Endothelial cell of umbilical vein (primary cell): ENCODE data around the gene TRDMT1. TPM values are rescaled to one million over a fixed set of nuclear protein-coding genes. Genes with fewer than 3 reads are reported as not detected.

ENCODE experiments used
- BruUV-seq: library from RNA; stranded (reverse); fragments of 400-500 nt; replicated peaks from 2 replicates; lab custom pipeline; 2021; lab: Mats Ljungman, UMichigan
- CTCF ChIA-PET: fragments of 300-600, 350-600 bp; sonication (Branson Sonifier 250); formaldehyde crosslinking; loops from one replicate; lab custom pipeline; 2021; ENCODE audit warnings: antibody characterized with exemption, inconsistent platforms; lab: Charles Lee
- POLR2A ChIA-PET: fragments of 300-600, 350-600 bp; sonication (Branson Sonifier 250); formaldehyde crosslinking; loops from one replicate; lab custom pipeline; 2021; ENCODE audit warnings: antibody characterized with exemption, inconsistent platforms; lab: Charles Lee
- DNase-seq: peaks from one replicate; pipeline ENCODE4 v3.0.0-alpha.2; 2011; ENCODE audit warnings: low read depth, low spot score
- FAIRE-seq: peaks from 2 replicates; lab custom pipeline; 2011; peaks lifted over from hg19 to GRCh38; lab: Jason Lieb, UNC
- H2AFZ ChIP-seq: 2 replicates; pipeline ENCODE4 v1.6.0; 2012; ENCODE audit warnings: low read depth, low read length, control low read depth, inconsistent platforms
- H3K27ac ChIP-seq: 2 replicates; pipeline ENCODE4 v1.5.1; 2011; ENCODE audit warnings: low read depth, mild to moderate bottlenecking, control low read depth, low read length, moderate library complexity; ENCODE audit not compliant: insufficient read depth
- H3K27me3 ChIP-seq, 2 experiments: 2 replicates each; pipeline versions ENCODE4 v1.6.0 to v1.6.1; 2011; ENCODE audit warnings: low read length in 2 of 2, mixed read lengths in 1 of 2; ENCODE audit not compliant: control insufficient read depth in 2 of 2, insufficient read depth in 2 of 2
- H3K36me3 ChIP-seq, 2 experiments: 2 replicates in 1 of 2; 3 replicates in 1 of 2; pipeline ENCODE4 v1.5.1; 2011; ENCODE audit warnings: low read length in 2 of 2, mild to moderate bottlenecking in 1 of 2, moderate library complexity in 1 of 2; ENCODE audit not compliant: control insufficient read depth in 2 of 2, insufficient read depth in 2 of 2; ENCODE audit errors: extremely low read depth in 1 of 2
- H3K4me1 ChIP-seq: 3 replicates; pipeline ENCODE4 v1.5.1; 2011; ENCODE audit warnings: mild to moderate bottlenecking, low read length; ENCODE audit not compliant: control insufficient read depth, insufficient read depth; ENCODE audit errors: extremely low read depth
- H3K4me2 ChIP-seq: 2 replicates; pipeline ENCODE4 v1.6.1; 2011; ENCODE audit warnings: low read length, control low read depth, mixed read lengths; ENCODE audit not compliant: insufficient read depth
- H3K4me3 ChIP-seq, 3 experiments: fragments of 200-600 bp in 1 of 3; sonication (generic), shearing (Covaris generic) in 1 of 3; replicated peaks in 1 of 3; 2 replicates each; pipeline ENCODE4 v1.5.1; 2011 to 2016; ENCODE audit warnings: control low read depth in 3 of 3, low read length in 3 of 3, mild to moderate bottlenecking in 2 of 3, inconsistent platforms in 1 of 3, low read depth in 1 of 3, moderate library complexity in 1 of 3; ENCODE audit not compliant: insufficient read depth in 1 of 3
- H3K79me2 ChIP-seq: 2 replicates; pipeline ENCODE4 v1.6.0; 2012; ENCODE audit warnings: low read length, inconsistent platforms; ENCODE audit not compliant: control insufficient read depth, insufficient read depth
- H3K9ac ChIP-seq: replicated peaks from 2 replicates; pipeline ENCODE3; 2011; ENCODE audit warnings: low read length, control low read depth; ENCODE audit not compliant: insufficient read depth; ENCODE audit errors: extremely low read depth
- H3K9me1 ChIP-seq: replicated peaks from 3 replicates; pipeline ENCODE4 v1.6.0; 2011; ENCODE audit warnings: mild to moderate bottlenecking, low read length; ENCODE audit not compliant: control insufficient read depth, insufficient read depth; ENCODE audit errors: extremely low read depth
- H3K9me3 ChIP-seq: replicated peaks from 2 replicates; pipeline ENCODE4 v1.5.1; 2012; ENCODE audit warnings: low read length, inconsistent platforms; ENCODE audit not compliant: control insufficient read depth, insufficient read depth
- H4K20me1 ChIP-seq: replicated peaks from 2 replicates; pipeline ENCODE3; 2011; ENCODE audit warnings: mild to moderate bottlenecking, low read length; ENCODE audit not compliant: control insufficient read depth, insufficient read depth; ENCODE audit errors: extremely low read depth
- EZH2 ChIP-seq: IDR thresholded peaks from 2 replicates; pipeline ENCODE4 v1.6.1; 2012; ENCODE audit warnings: borderline replicate concordance, low read depth, mild to moderate bottlenecking, moderate library complexity, low read length, inconsistent platforms; ENCODE audit not compliant: severe bottlenecking
- FOS ChIP-seq: IDR thresholded peaks from 2 replicates; pipeline ENCODE4 v1.6.1; 2011; ENCODE audit warnings: mild to moderate bottlenecking, low read length, moderate library complexity, borderline replicate concordance; ENCODE audit not compliant: insufficient read depth
- GATA2 ChIP-seq: IDR thresholded peaks from 2 replicates; pipeline ENCODE4 v1.7.0; 2011; ENCODE audit warnings: low read depth, mild to moderate bottlenecking, moderate library complexity, mixed read lengths, low read length; ENCODE audit not compliant: insufficient read length, insufficient read depth
- JUN ChIP-seq: IDR thresholded peaks from 2 replicates; pipeline ENCODE4 v1.6.1; 2011; ENCODE audit warnings: borderline replicate concordance, low read depth; ENCODE audit not compliant: insufficient read length, insufficient read depth
- MYC ChIP-seq: IDR thresholded peaks from one replicate; pipeline ENCODE4 v1.6.1; 2011; ENCODE audit warnings: mild to moderate bottlenecking, low read depth, low read length
- POLR2A ChIP-seq: IDR thresholded peaks from 2 replicates; pipeline ENCODE4 v1.6.1; 2012; ENCODE audit warnings: low read depth, mild to moderate bottlenecking, control low read depth, low read length
- POLR2AphosphoS5 ChIP-seq: IDR thresholded peaks from 2 replicates; pipeline ENCODE4 v1.6.1; 2012; ENCODE audit warnings: low read depth, mild to moderate bottlenecking, control low read depth, low read length, moderate library complexity; ENCODE audit not compliant: insufficient read depth
- dilution Hi-C: fragments of 300-500 bp; cut with MboI; formaldehyde crosslinking; loops from one replicate; pipeline ENCODE4 v1.15.0; 2019; ENCODE audit warnings: low sequenced_read_pairs; ENCODE audit not compliant: extremely low pct_ligation_motif_present
- intact Hi-C: fragments of 100-400 bp; cut with micrococcal nuclease; formaldehyde crosslinking; loops from one replicate; pipeline ENCODE4 v1.10.0; 2022
- polyA plus RNA-seq, 4 experiments: library from polyadenylated mRNA; depleted of rRNA in 3 of 4; stranded (reverse) in 3 of 4; unstranded in 1 of 4; fragments of >200 nt; gene quantifications; 2 replicates each; pipeline versions ENCODE4 v1.2.1 to v1.2.3, GENCODE V29; 2011 to 2012; ENCODE audit warnings: missing spikeins in 1 of 4
- total RNA-seq: library from RNA; stranded (reverse); gene quantifications from 2 replicates; pipeline ENCODE4 v1.2.3, GENCODE V29; 2021
- TF ChIP-seq, protein P1 (sequence below), 2 donors: IDR thresholded peaks; 1 replicate in 1 of 2; 2 replicates in 1 of 2; pipeline ENCODE4 v1.5.1; 2011; ENCODE audit warnings: low read length in 2 of 2, mild to moderate bottlenecking in 2 of 2, moderate library complexity in 2 of 2, control low read depth in 1 of 2, inconsistent platforms in 1 of 2, low read depth in 1 of 2; ENCODE audit not compliant: insufficient read depth in 1 of 2; ENCODE audit errors: extremely low read depth in 1 of 2

Gene TRDMT1
- total and polyA plus RNA-seq, 2 donors (not counting 3 experiments of a cell fraction or from before 2014, with no cell fraction given) = 10.0 to 12.3 TPM

DNA sequence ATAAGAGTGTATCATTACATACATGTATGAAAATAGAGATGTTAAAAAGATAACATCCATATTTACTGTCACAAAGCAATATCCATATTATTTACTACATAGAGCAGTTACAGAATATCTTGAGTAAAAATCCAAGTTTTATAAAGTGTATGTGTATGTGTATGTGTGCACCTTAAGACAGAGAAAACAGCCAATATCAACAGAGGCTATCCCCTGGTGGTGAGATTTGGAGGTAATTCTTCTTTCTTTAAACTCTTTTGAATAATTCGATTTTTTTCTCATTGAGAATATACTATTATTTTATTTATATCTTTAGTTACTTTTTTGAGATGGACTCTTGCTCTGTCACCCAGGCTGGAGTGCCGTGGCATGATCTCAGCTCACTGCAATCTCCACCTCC, 18.4 kb downstream of the TRDMT1 start:
- H3K4me3 ChIP-seq = no peak overlapping the region
- FAIRE-seq (no peak), DNase-seq (no peak)
- H3K36me3 ChIP-seq = no peaks in the 10 kb centered on the region
- BruUV-seq = no TSS peak
- no peaks in the 10 kb centered on the region for H3K4me1 ChIP-seq
- H3K9me3 ChIP-seq = no peaks in the 10 kb centered on the region
- intact Hi-C loops (no loop called here), dilution Hi-C loops (no loop called here)
- H4K20me1 ChIP-seq = no peaks in the 10 kb centered on the region
- H3K79me2 ChIP-seq = no peaks in the 10 kb centered on the region
- no peak overlapping the region for H3K4me2 ChIP-seq
- TF ChIP-seq POLR2A (no peak), POLR2AphosphoS5 (no peak), JUN (no peak), EZH2 (no peak), GATA2 (no peak), FOS (no peak), MYC (no peak)
- TF ChIP-seq, protein P1, sequence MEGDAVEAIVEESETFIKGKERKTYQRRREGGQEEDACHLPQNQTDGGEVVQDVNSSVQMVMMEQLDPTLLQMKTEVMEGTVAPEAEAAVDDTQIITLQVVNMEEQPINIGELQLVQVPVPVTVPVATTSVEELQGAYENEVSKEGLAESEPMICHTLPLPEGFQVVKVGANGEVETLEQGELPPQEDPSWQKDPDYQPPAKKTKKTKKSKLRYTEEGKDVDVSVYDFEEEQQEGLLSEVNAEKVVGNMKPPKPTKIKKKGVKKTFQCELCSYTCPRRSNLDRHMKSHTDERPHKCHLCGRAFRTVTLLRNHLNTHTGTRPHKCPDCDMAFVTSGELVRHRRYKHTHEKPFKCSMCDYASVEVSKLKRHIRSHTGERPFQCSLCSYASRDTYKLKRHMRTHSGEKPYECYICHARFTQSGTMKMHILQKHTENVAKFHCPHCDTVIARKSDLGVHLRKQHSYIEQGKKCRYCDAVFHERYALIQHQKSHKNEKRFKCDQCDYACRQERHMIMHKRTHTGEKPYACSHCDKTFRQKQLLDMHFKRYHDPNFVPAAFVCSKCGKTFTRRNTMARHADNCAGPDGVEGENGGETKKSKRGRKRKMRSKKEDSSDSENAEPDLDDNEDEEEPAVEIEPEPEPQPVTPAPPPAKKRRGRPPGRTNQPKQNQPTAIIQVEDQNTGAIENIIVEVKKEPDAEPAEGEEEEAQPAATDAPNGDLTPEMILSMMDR (IDR thresholded peaks at IDR 0.05; ENCODE audit: extremely low read depth in 1 of 2, insufficient read depth in 1 of 2, low read depth in 1 of 2, low read length in 2 of 2) = no peak
- CTCF ChIA-PET = interaction anchor here (1.2 to 1.5 kb wide), 2 partner anchors 14 to 134 kb away, joined by 3 to 4 read pairs; no protein-coding TSS in a partner anchor
- H2AFZ ChIP-seq = no peak overlapping the region
- POLR2A ChIA-PET = no interaction called here
- H3K27me3 ChIP-seq = no peaks in the 10 kb centered on the region
- H3K9me1 ChIP-seq = no peaks in the 10 kb centered on the region
- no peak overlapping the region for H3K9ac ChIP-seq
- H3K27ac ChIP-seq = no peak overlapping the region
